Hematopoietic multipotent progenitor cell treated with erythropoietin and hydrocortisone succinate and interleukin-3 and kit ligand, for 6 days (in vitro differentiated cells): Measurements from ENCODE around the gene MPG.

ENCODE experiments used
- DNase-seq: peaks from one replicate; pipeline ENCODE4 v3.0.0-alpha.2; 2015

MPG gene

GRCh38 chr16:53346-54236 is 24.4 kb upstream of the MPG start, which contains the start of the genes POLR3K and SNRNP25:
Gene POLR3K, minus strand, starts transcription at chr16:53608. Its CDS starts 22 bp downstream, at chr16:53586.
Gene SNRNP25, plus strand, starts transcription at chr16:53828. Its CDS starts 189 bp downstream, at chr16:54017.
- DNase-seq = peak; percentile 98

- no peak for DNase-seq
These were observed 23.8 kb upstream of the MPG start for GRCh38 chr16:54237-54581.

GRCh38 chr16:55571-56136 is 22.4 kb upstream of the MPG start:
- DNase-seq = no peak

GRCh38 chr16:56231-56927 is 21.6 kb upstream of the MPG start:
- no peak for DNase-seq

GRCh38 chr16:57711-58110 is 20.3 kb upstream of the MPG start:
- DNase-seq = no peak

- no peak for DNase-seq
These were observed 19.3 kb upstream of the MPG start for GRCh38 chr16:58491-59439.

- no peak for DNase-seq
These were observed 18.5 kb upstream of the MPG start for GRCh38 chr16:59440-60059.

GRCh38 chr16:60166-60565 is 17.9 kb upstream of the MPG start:
- DNase-seq = no peak

GRCh38 chr16:60929-61878 is 16.8 kb upstream of the MPG start:
- no peak for DNase-seq

GRCh38 chr16:61879-62281 is 16.1 kb upstream of the MPG start:
- DNase-seq = no peak

GRCh38 chr16:62283-62967 is 15.6 kb upstream of the MPG start:
- DNase-seq = no peak

- no peak for DNase-seq
These were observed 15.0 kb upstream of the MPG start for GRCh38 chr16:62968-63391.

- DNase-seq = no peak
These were observed 14.6 kb upstream of the MPG start for GRCh38 chr16:63466-63865.

GRCh38 chr16:63998-64913 is 13.8 kb upstream of the MPG start:
- no peak for DNase-seq

GRCh38 chr16:64914-65255 is 13.1 kb upstream of the MPG start:
- no peak for DNase-seq

GRCh38 chr16:65745-66144 is 12.3 kb upstream of the MPG start:
- DNase-seq = peak; percentile 95

- no peak for DNase-seq
These were observed 11.5 kb upstream of the MPG start for GRCh38 chr16:66309-67182.

GRCh38 chr16:67183-67791 is 10.7 kb upstream of the MPG start:
- no peak for DNase-seq
